Stimulated activated CD8-positive, alpha-beta memory T cell treated with anti-CD3 and anti-CD28 coated beads, Interleukin-7, amount 100 ng/mL, for 1 hour (primary cell): ENCODE results near the gene TBC1D1.

ENCODE experiments used
- DNase-seq, 2 donors: peaks; one replicate each; pipeline ENCODE4 v3.0.0-alpha.2; 2020; ENCODE audit warnings: low read depth in 2 of 2

TBC1D1 gene

GRCh38 chr4:38172078-38172477 is 281.2 kb downstream of the TBC1D1 start:
- DNase-seq, result no peak

GRCh38 chr4:38173935-38174518 is 283.1 kb downstream of the TBC1D1 start:
- DNase-seq, result no peak

- DNase-seq, result no peak
These were observed 283.9 kb downstream of the TBC1D1 start for GRCh38 chr4:38174801-38175200.

- no peak for DNase-seq
These were observed 285.3 kb downstream of the TBC1D1 start for GRCh38 chr4:38176165-38176564.

- DNase-seq, result peak; percentile 20 to 24
These were observed 286.2 kb downstream of the TBC1D1 start for GRCh38 chr4:38177035-38177546.

- no peak for DNase-seq
These were observed 286.9 kb downstream of the TBC1D1 start for GRCh38 chr4:38177641-38178391.

GRCh38 chr4:38178392-38178995 is 287.6 kb downstream of the TBC1D1 start:
- no peak for DNase-seq

- DNase-seq, result peak; percentile 45 to 59
These were observed 288.9 kb downstream of the TBC1D1 start for GRCh38 chr4:38179690-38180377.

GRCh38 chr4:38180456-38180855 is 289.6 kb downstream of the TBC1D1 start:
- DNase-seq, result no peak

GRCh38 chr4:38181286-38181685 is 290.4 kb downstream of the TBC1D1 start:
- DNase-seq, result no peak

GRCh38 chr4:38182334-38182998 is 291.6 kb downstream of the TBC1D1 start:
- DNase-seq, result no peak

GRCh38 chr4:38184404-38184803 is 293.5 kb downstream of the TBC1D1 start:
- DNase-seq, result no peak

GRCh38 chr4:38185406-38186144 is 294.7 kb downstream of the TBC1D1 start:
- no peak for DNase-seq

GRCh38 chr4:38188136-38188535 is 297.3 kb downstream of the TBC1D1 start:
- no peak for DNase-seq

- no peak for DNase-seq
These were observed 297.8 kb downstream of the TBC1D1 start for GRCh38 chr4:38188631-38189101.
